GM23248 (cell line): ENCODE data around the gene SMIM43.

Experiments
- EZH2 ChIP-seq: fragments of 200-600 bp; sonication (generic); IDR thresholded peaks from 2 replicates; pipeline ENCODE4 v1.6.1; 2018; ENCODE audit warnings: antibody characterized with exemption, mild to moderate bottlenecking; ENCODE audit not compliant: insufficient read depth, poor library complexity, severe bottlenecking
- EZH2phosphoT487 ChIP-seq: fragments of 200-600 bp; sonication (generic); IDR thresholded peaks from 2 replicates; pipeline ENCODE4 v1.6.1; 2018; ENCODE audit warnings: antibody characterized with exemption, moderate library complexity, mild to moderate bottlenecking, low read depth; ENCODE audit not compliant: insufficient read depth

GRCh38 chr4:121714548-121714947 is 50.4 kb downstream of the SMIM43 start:
- TF ChIP-seq EZH2 (no peak), EZH2phosphoT487 (no peak)
